Astrocyte of the spinal cord (primary cell): Measurements from ENCODE around the gene SIVA1.

Experiments used
- DNase-seq: peaks from one replicate; pipeline ENCODE4 v3.0.0; 2011; ENCODE audit warnings: low read depth, low spot score
- H3K4me3 ChIP-seq: 2 replicates; pipeline ENCODE4 v1.5.1; 2011; ENCODE audit warnings: low read depth, mild to moderate bottlenecking, low read length, moderate library complexity
- CTCF ChIP-seq: IDR thresholded peaks from 2 replicates; pipeline ENCODE4 v1.5.1; 2012; ENCODE audit warnings: low read depth, mild to moderate bottlenecking, low read length, inconsistent platforms
- in situ Hi-C: cut with HindIII; loops from 2 replicates; pipeline ENCODE4 v1.10.0; 2017; ENCODE audit warnings: low sequenced_read_pairs

Gene SIVA1

GRCh38 chr14:104741108-104741802 is 11.7 kb upstream of the SIVA1 start:
- no peak for TF ChIP-seq CTCF
- no peak overlapping the region for H3K4me3 ChIP-seq
- DNase-seq: no peak
- in situ Hi-C loops: no loop called here

- DNase-seq: no peak
- no peak for TF ChIP-seq CTCF
- in situ Hi-C loops: no loop called here
- H3K4me3 ChIP-seq: no peak overlapping the region
Observed at GRCh38 chr14:104741803-104742251, 11.1 kb upstream of the SIVA1 start.

- in situ Hi-C loops: no loop called here
- no peak for TF ChIP-seq CTCF
- no peak overlapping the region for H3K4me3 ChIP-seq
- no peak for DNase-seq
Observed at GRCh38 chr14:104742586-104743455, 10.1 kb upstream of the SIVA1 start.

GRCh38 chr14:104743461-104744380 is 9.2 kb upstream of the SIVA1 start:
- TF ChIP-seq CTCF: no peak
- in situ Hi-C loops: no loop called here
- DNase-seq: no peak
- H3K4me3 ChIP-seq: no peak overlapping the region

- no peak for TF ChIP-seq CTCF
- no peak overlapping the region for H3K4me3 ChIP-seq
- no peak for DNase-seq
- in situ Hi-C loops: no loop called here
Observed at GRCh38 chr14:104744484-104744883, 8.5 kb upstream of the SIVA1 start.

GRCh38 chr14:104745431-104745830 is 7.5 kb upstream of the SIVA1 start:
- in situ Hi-C loops: no loop called here
- TF ChIP-seq CTCF: no peak
- DNase-seq: no peak
- no peak overlapping the region for H3K4me3 ChIP-seq
